HepG2 (cell line): Measurements from ENCODE around the gene EBF3. TPM values are rescaled to one million over a fixed set of nuclear protein-coding genes. Genes with fewer than 3 reads are reported as not detected.

ENCODE experiments used
- ATAC-seq: fragments of 200-7000 bp; cut with Tn5 transposase; 3 replicates; pipeline ENCODE4 v1.9.1; 2020; ENCODE audit warnings: mild to moderate bottlenecking, moderate library complexity
- BruUV-seq: library from RNA; stranded (reverse); fragments of 400-500 nt; replicated peaks from 2 replicates; lab custom pipeline; 2021; lab: Mats Ljungman, UMichigan
- CTCF ChIA-PET: fragments of 300-600 bp; formaldehyde crosslinking; extraction: SDS; loops from one replicate; lab custom pipeline; 2021; ENCODE audit warnings: low total read pairs, inconsistent platforms, low intra/inter-chr PET ratio; lab: Yijun Ruan, JAX
- POLR2A ChIA-PET: fragments of 350-600 bp; sonication (Branson Sonifier 250); formaldehyde crosslinking; loops from one replicate; lab custom pipeline; 2020; ENCODE audit warnings: antibody characterized with exemption, inconsistent platforms; lab: Yijun Ruan, JAX
- DNase-seq: peaks from one replicate; pipeline ENCODE4 v3.0.0-alpha.2; 2015; ENCODE audit warnings: low spot score
- FAIRE-seq: peaks from 3 replicates; lab custom pipeline; 2011; peaks lifted over from hg19 to GRCh38; lab: Jason Lieb, UNC
- H2AFZ ChIP-seq: one replicate; pipeline ENCODE4 v1.6.1; 2011; ENCODE audit warnings: low read length, inconsistent platforms
- H3K27ac ChIP-seq: fragments of 300-600 bp; 3 replicates; pipeline ENCODE4 v1.8.0; 2011; ENCODE audit warnings: mixed run types, mild to moderate bottlenecking, mixed read lengths, low read length, inconsistent platforms; ENCODE audit not compliant: insufficient read depth; ENCODE audit errors: extremely low read length
- H3K27me3 ChIP-seq, 2 experiments: fragments of 200-600 bp in 1 of 2; 2 replicates in 1 of 2; 3 replicates in 1 of 2; pipeline versions ENCODE4 v1.6.0 to v1.8.0; 2011; ENCODE audit warnings: low read length in 2 of 2, mild to moderate bottlenecking in 2 of 2, moderate library complexity in 2 of 2, inconsistent platforms in 1 of 2; ENCODE audit not compliant: insufficient read depth in 2 of 2, control insufficient read depth in 1 of 2
- H3K36me3 ChIP-seq, 2 experiments: fragments of 200-600 bp in 1 of 2; replicated peaks in 1 of 2; 2 replicates in 1 of 2; 3 replicates in 1 of 2; pipeline versions ENCODE4 v1.5.1 to v1.8.0; 2011; ENCODE audit warnings: low read length in 2 of 2, inconsistent platforms in 1 of 2; ENCODE audit not compliant: insufficient read depth in 2 of 2, control insufficient read depth in 1 of 2
- H3K4me1 ChIP-seq: 2 replicates; pipeline ENCODE4 v1.5.1; 2012; ENCODE audit warnings: low read length, inconsistent platforms; ENCODE audit not compliant: insufficient read depth
- H3K4me2 ChIP-seq: 2 replicates; pipeline ENCODE4 v1.6.0; 2011; ENCODE audit warnings: low read depth, low read length, inconsistent platforms
- H3K4me3 ChIP-seq, 3 experiments: fragments of 200-600 bp in 1 of 3; sonication (generic), shearing (Covaris generic) in 1 of 3; replicated peaks in 1 of 3; 2 replicates each; pipeline ENCODE4 v1.5.1; 2011 to 2016; ENCODE audit warnings: low read length in 3 of 3, inconsistent platforms in 2 of 3, low read depth in 2 of 3, mild to moderate bottlenecking in 2 of 3, control low read depth in 1 of 3, mixed read lengths in 1 of 3; ENCODE audit not compliant: insufficient read depth in 1 of 3
- H3K79me2 ChIP-seq: one replicate; pipeline ENCODE4 v1.6.1; 2011; ENCODE audit warnings: low read length, inconsistent platforms; ENCODE audit not compliant: insufficient read depth
- H3K9ac ChIP-seq: 2 replicates; pipeline ENCODE4 v1.6.0; 2011; ENCODE audit warnings: mild to moderate bottlenecking, low read depth, low read length, inconsistent platforms; ENCODE audit not compliant: insufficient read depth
- H3K9me3 ChIP-seq: 2 replicates; pipeline ENCODE4 v1.5.1; 2012; ENCODE audit warnings: mild to moderate bottlenecking, low read length
- H4K20me1 ChIP-seq: 2 replicates; pipeline ENCODE4 v1.6.0; 2011; ENCODE audit warnings: inconsistent platforms, mild to moderate bottlenecking, low read length, moderate library complexity; ENCODE audit not compliant: insufficient read depth
- ASH2L ChIP-seq: fragments of 300-600, 200-600 bp; sonication (generic); IDR thresholded peaks from 2 replicates; pipeline ENCODE4 v1.7.0; 2017; ENCODE audit warnings: low read depth, mild to moderate bottlenecking, moderate library complexity, mixed read lengths, low read length; ENCODE audit not compliant: insufficient read length
- EZH2 ChIP-seq: conservative IDR thresholded peaks from 2 replicates; pipeline ENCODE4 v1.6.1; 2012; ENCODE audit warnings: mild to moderate bottlenecking, low read depth, low read length, moderate library complexity
- NFYC ChIP-seq: IDR thresholded peaks from 2 replicates; pipeline ENCODE4 v1.6.1; 2016; ENCODE audit warnings: missing genetic modification reagents, missing compliant biosample characterization
- PATZ1 ChIP-seq: sonication (generic); formaldehyde crosslinking; IDR thresholded peaks from 2 replicates; pipeline ENCODE4 v1.4.0; 2020; ENCODE audit warnings: missing genetic modification reagents
- PREB ChIP-seq: sonication (generic); formaldehyde crosslinking; IDR thresholded peaks from 2 replicates; pipeline ENCODE4 v1.4.0; 2020; ENCODE audit warnings: missing genetic modification reagents
- ZNF800 ChIP-seq: sonication (generic); formaldehyde crosslinking; IDR thresholded peaks from 2 replicates; pipeline ENCODE4 v1.4.0; 2020; ENCODE audit warnings: missing genetic modification reagents
- WGBS: methylation state at CpG from one replicate; pipeline ENCODE4 v1.1.6; 2017; ENCODE audit warnings: low lambda C conversion rate; 5-methylcytosine and 5-hydroxymethylcytosine counted together
- in situ Hi-C: cut with HindIII; loops from 2 replicates; pipeline ENCODE4 v1.10.0; 2017; ENCODE audit warnings: low pct_unique_long_range_greater_than_20kb; ENCODE audit not compliant: extremely low pct_ligation_motif_present
- intact Hi-C: fragments of 100-400 bp; cut with micrococcal nuclease; formaldehyde crosslinking; loops from one replicate; pipeline ENCODE4 v1.10.0; 2022; ENCODE audit not compliant: unreplicated experiment
- polyA plus RNA-seq, 8 experiments: library from polyadenylated mRNA; depleted of rRNA in 3 of 8; stranded (reverse) in 7 of 8; unstranded in 1 of 8; fragments of >200 nt; fragmentation: Illumina TruSeq in 4 of 8; extraction: Trizol in 4 of 8; gene quantifications; 2 replicates each; pipeline versions ENCODE4 v1.2.1 to v1.2.3, GENCODE V29; 2011 to 2016; ENCODE audit warnings: low read depth in 4 of 8, missing spikeins in 1 of 8, mixed read lengths in 1 of 8; ENCODE audit not compliant: insufficient read depth in 1 of 8
- total RNA-seq, 5 experiments: library from RNA; depleted of rRNA; stranded (reverse); fragments of >200 nt; fragmentation: Illumina TruSeq; extraction: Trizol; gene quantifications; 2 replicates each; pipeline ENCODE4 v1.2.3, GENCODE V29; 2016; ENCODE audit warnings: low read depth in 1 of 5

The EBF3 gene
- total and polyA plus RNA-seq, 2 of the 13 experiments (the other 11 are each of a cell fraction or from before 2014, with no cell fraction given) = not detected

- H3K27me3 ChIP-seq = peaks cover 0 to 71% of the 10 kb centered on the region in 2 experiments
- H3K9ac ChIP-seq = no peak overlapping the region
- DNase-seq (no peak), FAIRE-seq (no peak), ATAC-seq (peak; percentile 11; the same call in 2 of the 3 replicates)
- H3K9me3 ChIP-seq = no peaks in the 10 kb centered on the region
- no TSS peak for BruUV-seq
- H3K4me1 ChIP-seq = no peaks in the 10 kb centered on the region
- H2AFZ ChIP-seq = no peak overlapping the region
- H3K79me2 ChIP-seq = no peaks in the 10 kb centered on the region
- H3K4me3 ChIP-seq = peak overlapping the region in 1 of 3 experiments; percentile 37; a peak in 1 of 6 replicates
- peaks cover 3% of the 10 kb centered on the region; the same call in 1 of the 2 replicates for H4K20me1 ChIP-seq
- intact Hi-C loops (no loop called here), in situ Hi-C loops (loop anchor here (25.0 kb wide), 1 partner anchor 1701 kb away; no protein-coding TSS in a partner anchor)
- H3K4me2 ChIP-seq = peak overlapping the region; percentile 45
- WGBS = 43% methylated on average over 30 of the region's 79 CpGs
- H3K36me3 ChIP-seq = no peaks in the 10 kb centered on the region
- TF ChIP-seq ASH2L (no peak), ZNF800 (peak; percentile 22; the same call in 1 of the 2 replicates), NFYC (CRISPR knock-in tag) (no peak), PREB (CRISPR knock-in tag) (no peak), PATZ1 (no peak), EZH2 (peak; percentile 39; the same call in 1 of the 2 replicates)
- POLR2A ChIA-PET = no interaction called here
- no peak overlapping the region for H3K27ac ChIP-seq
- CTCF ChIA-PET = no interaction called here
Measured at GRCh38 chr10:129962872-129963640, 1.0 kb downstream of the EBF3 start.
